ENCODE measurements around the gene RMDN2. TPM values are rescaled to one million over a fixed set of nuclear protein-coding genes. Genes with fewer than 3 reads are reported as not detected.

The RMDN2 gene
- total and polyA plus RNA-seq, 2 experiments from 2014 or later = 3.4 to 3.6 TPM

DNA sequence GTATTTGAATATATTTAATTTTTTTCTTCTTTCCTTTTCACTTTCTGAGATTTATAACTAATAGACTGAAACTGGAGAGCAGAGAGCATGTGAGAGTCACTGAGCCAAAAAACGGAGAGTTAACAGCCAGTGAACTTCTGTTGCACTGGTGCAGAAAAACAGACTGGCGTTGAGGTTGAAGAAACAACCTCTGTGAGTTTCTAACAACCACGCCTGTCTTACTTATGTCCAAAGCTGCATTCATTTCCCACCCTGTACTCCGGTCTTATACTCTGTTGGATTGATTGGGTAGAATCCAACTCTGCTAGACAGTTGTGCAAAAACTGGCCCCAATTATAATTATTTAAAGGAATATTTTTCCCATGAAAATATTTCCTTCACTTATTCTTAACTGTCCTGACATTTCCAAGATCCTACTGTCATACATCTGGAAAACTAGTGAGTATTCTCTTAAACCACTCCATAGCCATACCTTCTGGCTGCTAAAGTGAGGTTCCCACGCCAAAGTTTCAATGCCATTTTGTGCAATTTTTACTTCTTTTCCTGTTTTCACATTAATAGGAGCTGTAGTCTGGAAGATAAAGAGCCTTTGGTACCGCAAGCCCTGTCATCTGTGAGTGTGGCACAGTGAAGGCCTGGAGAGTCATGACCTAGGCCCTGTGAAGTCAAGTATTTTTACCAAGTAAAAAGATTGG, 141.5 kb downstream of the RMDN2 start (continued):
- TF ChIP-seq, protein P1, sequence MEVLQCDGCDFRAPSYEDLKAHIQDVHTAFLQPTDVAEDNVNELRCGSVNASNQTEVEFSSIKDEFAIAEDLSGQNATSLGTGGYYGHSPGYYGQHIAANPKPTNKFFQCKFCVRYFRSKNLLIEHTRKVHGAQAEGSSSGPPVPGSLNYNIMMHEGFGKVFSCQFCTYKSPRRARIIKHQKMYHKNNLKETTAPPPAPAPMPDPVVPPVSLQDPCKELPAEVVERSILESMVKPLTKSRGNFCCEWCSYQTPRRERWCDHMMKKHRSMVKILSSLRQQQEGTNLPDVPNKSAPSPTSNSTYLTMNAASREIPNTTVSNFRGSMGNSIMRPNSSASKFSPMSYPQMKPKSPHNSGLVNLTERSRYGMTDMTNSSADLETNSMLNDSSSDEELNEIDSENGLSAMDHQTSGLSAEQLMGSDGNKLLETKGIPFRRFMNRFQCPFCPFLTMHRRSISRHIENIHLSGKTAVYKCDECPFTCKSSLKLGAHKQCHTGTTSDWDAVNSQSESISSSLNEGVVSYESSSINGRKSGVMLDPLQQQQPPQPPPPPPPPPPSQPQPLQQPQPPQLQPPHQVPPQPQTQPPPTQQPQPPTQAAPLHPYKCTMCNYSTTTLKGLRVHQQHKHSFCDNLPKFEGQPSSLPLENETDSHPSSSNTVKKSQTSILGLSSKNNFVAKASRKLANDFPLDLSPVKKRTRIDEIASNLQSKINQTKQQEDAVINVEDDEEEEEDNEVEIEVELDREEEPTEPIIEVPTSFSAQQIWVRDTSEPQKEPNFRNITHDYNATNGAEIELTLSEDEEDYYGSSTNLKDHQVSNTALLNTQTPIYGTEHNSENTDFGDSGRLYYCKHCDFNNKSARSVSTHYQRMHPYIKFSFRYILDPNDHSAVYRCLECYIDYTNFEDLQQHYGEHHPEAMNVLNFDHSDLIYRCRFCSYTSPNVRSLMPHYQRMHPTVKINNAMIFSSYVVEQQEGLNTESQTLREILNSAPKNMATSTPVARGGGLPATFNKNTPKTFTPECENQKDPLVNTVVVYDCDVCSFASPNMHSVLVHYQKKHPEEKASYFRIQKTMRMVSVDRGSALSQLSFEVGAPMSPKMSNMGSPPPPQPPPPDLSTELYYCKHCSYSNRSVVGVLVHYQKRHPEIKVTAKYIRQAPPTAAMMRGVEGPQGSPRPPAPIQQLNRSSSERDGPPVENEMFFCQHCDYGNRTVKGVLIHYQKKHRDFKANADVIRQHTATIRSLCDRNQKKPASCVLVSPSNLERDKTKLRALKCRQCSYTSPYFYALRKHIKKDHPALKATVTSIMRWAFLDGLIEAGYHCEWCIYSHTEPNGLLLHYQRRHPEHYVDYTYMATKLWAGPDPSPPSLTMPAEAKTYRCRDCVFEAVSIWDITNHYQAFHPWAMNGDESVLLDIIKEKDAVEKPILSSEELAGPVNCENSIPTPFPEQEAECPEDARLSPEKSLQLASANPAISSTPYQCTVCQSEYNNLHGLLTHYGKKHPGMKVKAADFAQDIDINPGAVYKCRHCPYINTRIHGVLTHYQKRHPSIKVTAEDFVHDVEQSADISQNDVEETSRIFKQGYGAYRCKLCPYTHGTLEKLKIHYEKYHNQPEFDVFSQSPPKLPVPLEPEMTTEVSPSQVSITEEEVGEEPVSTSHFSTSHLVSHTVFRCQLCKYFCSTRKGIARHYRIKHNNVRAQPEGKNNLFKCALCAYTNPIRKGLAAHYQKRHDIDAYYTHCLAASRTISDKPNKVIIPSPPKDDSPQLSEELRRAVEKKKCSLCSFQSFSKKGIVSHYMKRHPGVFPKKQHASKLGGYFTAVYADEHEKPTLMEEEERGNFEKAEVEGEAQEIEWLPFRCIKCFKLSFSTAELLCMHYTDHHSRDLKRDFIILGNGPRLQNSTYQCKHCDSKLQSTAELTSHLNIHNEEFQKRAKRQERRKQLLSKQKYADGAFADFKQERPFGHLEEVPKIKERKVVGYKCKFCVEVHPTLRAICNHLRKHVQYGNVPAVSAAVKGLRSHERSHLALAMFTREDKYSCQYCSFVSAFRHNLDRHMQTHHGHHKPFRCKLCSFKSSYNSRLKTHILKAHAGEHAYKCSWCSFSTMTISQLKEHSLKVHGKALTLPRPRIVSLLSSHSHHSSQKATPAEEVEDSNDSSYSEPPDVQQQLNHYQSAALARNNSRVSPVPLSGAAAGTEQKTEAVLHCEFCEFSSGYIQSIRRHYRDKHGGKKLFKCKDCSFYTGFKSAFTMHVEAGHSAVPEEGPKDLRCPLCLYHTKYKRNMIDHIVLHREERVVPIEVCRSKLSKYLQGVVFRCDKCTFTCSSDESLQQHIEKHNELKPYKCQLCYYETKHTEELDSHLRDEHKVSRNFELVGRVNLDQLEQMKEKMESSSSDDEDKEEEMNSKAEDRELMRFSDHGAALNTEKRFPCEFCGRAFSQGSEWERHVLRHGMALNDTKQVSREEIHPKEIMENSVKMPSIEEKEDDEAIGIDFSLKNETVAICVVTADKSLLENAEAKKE (CRISPR knock-in tag; IDR thresholded peaks at IDR 0.05) = no peak
- TF ChIP-seq, protein P2, sequence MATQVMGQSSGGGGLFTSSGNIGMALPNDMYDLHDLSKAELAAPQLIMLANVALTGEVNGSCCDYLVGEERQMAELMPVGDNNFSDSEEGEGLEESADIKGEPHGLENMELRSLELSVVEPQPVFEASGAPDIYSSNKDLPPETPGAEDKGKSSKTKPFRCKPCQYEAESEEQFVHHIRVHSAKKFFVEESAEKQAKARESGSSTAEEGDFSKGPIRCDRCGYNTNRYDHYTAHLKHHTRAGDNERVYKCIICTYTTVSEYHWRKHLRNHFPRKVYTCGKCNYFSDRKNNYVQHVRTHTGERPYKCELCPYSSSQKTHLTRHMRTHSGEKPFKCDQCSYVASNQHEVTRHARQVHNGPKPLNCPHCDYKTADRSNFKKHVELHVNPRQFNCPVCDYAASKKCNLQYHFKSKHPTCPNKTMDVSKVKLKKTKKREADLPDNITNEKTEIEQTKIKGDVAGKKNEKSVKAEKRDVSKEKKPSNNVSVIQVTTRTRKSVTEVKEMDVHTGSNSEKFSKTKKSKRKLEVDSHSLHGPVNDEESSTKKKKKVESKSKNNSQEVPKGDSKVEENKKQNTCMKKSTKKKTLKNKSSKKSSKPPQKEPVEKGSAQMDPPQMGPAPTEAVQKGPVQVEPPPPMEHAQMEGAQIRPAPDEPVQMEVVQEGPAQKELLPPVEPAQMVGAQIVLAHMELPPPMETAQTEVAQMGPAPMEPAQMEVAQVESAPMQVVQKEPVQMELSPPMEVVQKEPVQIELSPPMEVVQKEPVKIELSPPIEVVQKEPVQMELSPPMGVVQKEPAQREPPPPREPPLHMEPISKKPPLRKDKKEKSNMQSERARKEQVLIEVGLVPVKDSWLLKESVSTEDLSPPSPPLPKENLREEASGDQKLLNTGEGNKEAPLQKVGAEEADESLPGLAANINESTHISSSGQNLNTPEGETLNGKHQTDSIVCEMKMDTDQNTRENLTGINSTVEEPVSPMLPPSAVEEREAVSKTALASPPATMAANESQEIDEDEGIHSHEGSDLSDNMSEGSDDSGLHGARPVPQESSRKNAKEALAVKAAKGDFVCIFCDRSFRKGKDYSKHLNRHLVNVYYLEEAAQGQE (IDR thresholded peaks at IDR 0.05; ENCODE audit: unreplicated experiment) = no peak
- TF ChIP-seq, protein P3, sequence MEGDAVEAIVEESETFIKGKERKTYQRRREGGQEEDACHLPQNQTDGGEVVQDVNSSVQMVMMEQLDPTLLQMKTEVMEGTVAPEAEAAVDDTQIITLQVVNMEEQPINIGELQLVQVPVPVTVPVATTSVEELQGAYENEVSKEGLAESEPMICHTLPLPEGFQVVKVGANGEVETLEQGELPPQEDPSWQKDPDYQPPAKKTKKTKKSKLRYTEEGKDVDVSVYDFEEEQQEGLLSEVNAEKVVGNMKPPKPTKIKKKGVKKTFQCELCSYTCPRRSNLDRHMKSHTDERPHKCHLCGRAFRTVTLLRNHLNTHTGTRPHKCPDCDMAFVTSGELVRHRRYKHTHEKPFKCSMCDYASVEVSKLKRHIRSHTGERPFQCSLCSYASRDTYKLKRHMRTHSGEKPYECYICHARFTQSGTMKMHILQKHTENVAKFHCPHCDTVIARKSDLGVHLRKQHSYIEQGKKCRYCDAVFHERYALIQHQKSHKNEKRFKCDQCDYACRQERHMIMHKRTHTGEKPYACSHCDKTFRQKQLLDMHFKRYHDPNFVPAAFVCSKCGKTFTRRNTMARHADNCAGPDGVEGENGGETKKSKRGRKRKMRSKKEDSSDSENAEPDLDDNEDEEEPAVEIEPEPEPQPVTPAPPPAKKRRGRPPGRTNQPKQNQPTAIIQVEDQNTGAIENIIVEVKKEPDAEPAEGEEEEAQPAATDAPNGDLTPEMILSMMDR (conservative IDR thresholded peaks at IDR 0.05; ENCODE audit: low read depth in 2 of 2) = no peak

Other genes starting within 250 kb of the RMDN2 start
- gene CYP1B1, start 150.9 kb downstream of the RMDN2 start, total RNA-seq (2014; rRNA removed; shearing (Covaris generic)) = 2.6 and 6.2 TPM in 2 replicates
- gene CYP1B1, start 150.9 kb downstream of the RMDN2 start, polyA plus RNA-seq (2016; fragmentation: Nextera tagmentation; extraction: Ambion mirVana) = 2.4 and 3.3 TPM in 2 replicates

All from GM23338 (cell line).